Measurements from ENCODE around the gene FGD5.

The FGD5 gene

DNA sequence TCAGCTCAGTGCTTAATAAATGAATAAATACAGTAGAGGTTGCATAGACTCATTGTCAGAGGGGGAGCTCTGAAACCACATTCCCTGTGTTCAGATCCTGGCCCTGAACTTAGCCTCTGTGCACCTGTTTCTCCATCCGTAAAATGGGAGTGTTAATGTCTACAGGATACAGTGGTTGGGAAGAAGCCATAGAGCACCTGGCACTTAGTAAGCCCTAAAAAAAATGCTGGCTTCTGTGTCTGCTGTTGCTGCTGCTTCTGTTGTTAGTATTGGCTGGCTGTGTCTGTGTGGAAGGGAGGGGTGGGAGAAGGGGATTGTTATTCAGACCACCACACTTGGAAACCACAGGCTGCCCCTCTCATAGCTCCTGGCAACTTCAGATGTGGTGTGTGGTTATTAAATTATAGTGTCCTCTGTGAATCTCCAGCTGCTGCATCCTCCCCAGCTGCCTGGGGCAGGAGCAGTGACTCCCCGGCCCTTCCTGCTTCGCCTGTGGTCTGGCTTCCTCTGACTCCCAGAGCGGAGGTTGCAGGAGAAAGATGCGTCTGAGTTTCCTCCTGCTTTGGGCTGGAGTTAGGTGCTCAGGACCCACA lies 31.0 kb downstream of the FGD5 start:
- no peaks in the 10 kb centered on the region for H3K27me3 ChIP-seq (ENCODE audit: control insufficient read depth, insufficient read depth, low read length)
- no peak overlapping the region for H3K4me3 ChIP-seq (ENCODE audit: low read depth, low read length)

DNA sequence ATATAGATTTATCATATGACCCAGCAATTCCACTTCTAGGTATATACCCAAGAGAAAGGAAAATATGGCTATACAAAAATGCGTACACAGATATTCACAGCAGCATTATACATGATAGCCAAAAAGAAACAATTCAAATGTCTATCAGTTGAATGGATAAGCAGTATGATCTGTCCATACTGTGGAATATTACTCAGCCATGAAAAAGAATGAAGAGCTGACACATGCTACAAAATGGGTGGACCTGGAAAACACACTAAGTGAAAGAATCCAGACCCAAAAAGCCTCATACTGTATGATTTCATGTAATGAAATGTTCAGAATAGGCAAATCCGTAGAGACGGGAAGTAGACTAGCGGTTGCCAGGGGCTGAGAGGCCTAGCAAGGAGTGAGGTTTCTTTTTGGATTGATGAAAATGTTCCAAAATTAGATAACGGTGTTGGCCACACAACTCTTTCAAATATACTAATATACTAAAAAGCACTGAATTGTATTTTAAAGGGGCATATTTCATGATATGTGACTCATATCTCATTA lies 33.4 kb downstream of the FGD5 start:
- no peak overlapping the region for H3K9ac ChIP-seq
- H3K36me3 ChIP-seq (ENCODE audit: control insufficient read depth, insufficient read depth, low read length), result no peaks in the 10 kb centered on the region
- H3K4me3 ChIP-seq (ENCODE audit: low read depth, low read length), result no peak overlapping the region
- no peak overlapping the region for H2AFZ ChIP-seq
- H3K79me2 ChIP-seq, result no peaks in the 10 kb centered on the region
- TF ChIP-seq, protein P1, sequence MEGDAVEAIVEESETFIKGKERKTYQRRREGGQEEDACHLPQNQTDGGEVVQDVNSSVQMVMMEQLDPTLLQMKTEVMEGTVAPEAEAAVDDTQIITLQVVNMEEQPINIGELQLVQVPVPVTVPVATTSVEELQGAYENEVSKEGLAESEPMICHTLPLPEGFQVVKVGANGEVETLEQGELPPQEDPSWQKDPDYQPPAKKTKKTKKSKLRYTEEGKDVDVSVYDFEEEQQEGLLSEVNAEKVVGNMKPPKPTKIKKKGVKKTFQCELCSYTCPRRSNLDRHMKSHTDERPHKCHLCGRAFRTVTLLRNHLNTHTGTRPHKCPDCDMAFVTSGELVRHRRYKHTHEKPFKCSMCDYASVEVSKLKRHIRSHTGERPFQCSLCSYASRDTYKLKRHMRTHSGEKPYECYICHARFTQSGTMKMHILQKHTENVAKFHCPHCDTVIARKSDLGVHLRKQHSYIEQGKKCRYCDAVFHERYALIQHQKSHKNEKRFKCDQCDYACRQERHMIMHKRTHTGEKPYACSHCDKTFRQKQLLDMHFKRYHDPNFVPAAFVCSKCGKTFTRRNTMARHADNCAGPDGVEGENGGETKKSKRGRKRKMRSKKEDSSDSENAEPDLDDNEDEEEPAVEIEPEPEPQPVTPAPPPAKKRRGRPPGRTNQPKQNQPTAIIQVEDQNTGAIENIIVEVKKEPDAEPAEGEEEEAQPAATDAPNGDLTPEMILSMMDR (IDR thresholded peaks at IDR 0.05), result no peak
- H3K4me1 ChIP-seq, result no peaks in the 10 kb centered on the region
- H3K4me2 ChIP-seq (ENCODE audit: low read length), result no peak overlapping the region
- H3K27ac ChIP-seq, result no peak overlapping the region
- no peaks in the 10 kb centered on the region for H3K9me3 ChIP-seq (ENCODE audit: control insufficient read depth, low read length)
- no peaks in the 10 kb centered on the region for H3K27me3 ChIP-seq (ENCODE audit: control insufficient read depth, insufficient read depth, low read length)

More for the DNA sequence above, 31.0 kb downstream of the FGD5 start:
- Histone ChIP-seq H3K4me1 (no peaks in the 10 kb centered on the region), H3K79me2 (no peaks in the 10 kb centered on the region), H3K9me3 (ENCODE audit: control insufficient read depth, low read length) (no peaks in the 10 kb centered on the region), H2AFZ (no peak overlapping the region), H3K27ac (no peak overlapping the region), H3K9ac (no peak overlapping the region), H3K36me3 (ENCODE audit: control insufficient read depth, insufficient read depth, low read length) (no peaks in the 10 kb centered on the region), H3K4me2 (ENCODE audit: low read length) (no peak overlapping the region)
- TF ChIP-seq, protein P1 (IDR thresholded peaks at IDR 0.05), result no peak

DNA sequence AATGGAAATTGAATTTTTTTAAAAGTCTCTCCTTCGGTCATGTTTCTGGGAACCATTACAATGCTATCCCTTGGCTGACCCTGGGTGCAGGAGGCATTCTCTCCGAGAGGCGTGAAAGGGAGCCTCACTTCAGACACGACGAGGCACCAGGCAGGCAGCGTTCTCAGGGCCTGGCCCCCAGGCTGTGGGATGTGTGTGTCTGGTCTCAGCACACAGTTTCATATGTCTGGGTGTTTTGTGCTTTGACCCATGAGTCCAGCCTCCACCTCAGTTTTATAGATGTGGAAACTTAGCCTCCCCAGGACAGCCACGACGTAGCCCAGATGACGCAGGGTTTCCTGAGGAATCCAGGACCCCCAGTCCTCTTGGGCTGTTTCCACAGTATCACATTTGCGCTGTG lies 34.0 kb downstream of the FGD5 start:
- no peaks in the 10 kb centered on the region for H3K79me2 ChIP-seq
- H3K36me3 ChIP-seq (ENCODE audit: control insufficient read depth, insufficient read depth, low read length), result no peaks in the 10 kb centered on the region
- H3K27me3 ChIP-seq (ENCODE audit: control insufficient read depth, insufficient read depth, low read length), result no peaks in the 10 kb centered on the region
- H2AFZ ChIP-seq, result no peak overlapping the region
- H3K4me1 ChIP-seq, result no peaks in the 10 kb centered on the region
- H3K4me3 ChIP-seq (ENCODE audit: low read depth, low read length), result no peak overlapping the region
- no peaks in the 10 kb centered on the region for H3K9me3 ChIP-seq (ENCODE audit: control insufficient read depth, low read length)
- no peak overlapping the region for H3K9ac ChIP-seq
- H3K4me2 ChIP-seq (ENCODE audit: low read length), result no peak overlapping the region
- TF ChIP-seq, protein P1 (IDR thresholded peaks at IDR 0.05), result no peak
- H3K27ac ChIP-seq, result no peak overlapping the region

DNA sequence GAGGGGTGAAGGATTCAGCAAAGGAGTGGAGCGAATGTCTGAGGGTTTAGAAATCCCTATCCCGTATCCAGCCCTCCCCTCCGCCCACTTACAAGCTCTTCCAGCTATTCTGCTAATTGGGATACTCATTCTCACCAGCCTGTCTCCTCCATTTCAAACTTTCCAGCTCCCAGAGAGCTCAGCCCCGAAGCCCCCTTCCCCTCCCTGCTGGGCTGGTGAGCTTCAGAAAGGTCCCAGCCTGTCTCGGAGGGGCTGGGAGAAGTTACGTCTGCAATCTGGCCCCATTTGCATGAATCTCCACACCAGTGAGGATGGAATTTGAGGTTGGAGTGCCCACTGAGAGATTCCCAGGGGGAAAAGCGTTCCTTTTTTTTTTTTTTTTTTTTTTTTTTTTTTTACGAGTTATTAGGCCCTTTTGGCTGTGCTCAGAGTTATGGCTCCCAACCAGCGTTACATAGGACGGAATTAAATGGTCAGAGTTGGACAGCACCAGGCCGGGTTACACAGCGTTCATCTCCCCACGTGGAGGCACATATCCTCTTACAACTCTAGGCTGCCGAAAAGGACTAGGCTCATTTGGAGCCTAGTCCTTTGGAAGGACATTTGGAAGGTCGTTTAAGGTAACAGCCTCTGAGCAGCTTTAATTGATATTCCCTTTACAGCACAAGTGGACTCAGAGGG lies 34.6 kb downstream of the FGD5 start:
- TF ChIP-seq, protein P1 (IDR thresholded peaks at IDR 0.05), result no peak
- H3K4me1 ChIP-seq, result no peaks in the 10 kb centered on the region
- no peak overlapping the region for H2AFZ ChIP-seq
- H3K9me3 ChIP-seq (ENCODE audit: control insufficient read depth, low read length), result no peaks in the 10 kb centered on the region
- no peak overlapping the region for H3K4me3 ChIP-seq (ENCODE audit: low read depth, low read length)
- H3K4me2 ChIP-seq (ENCODE audit: low read length), result no peak overlapping the region
- no peak overlapping the region for H3K9ac ChIP-seq
- no peaks in the 10 kb centered on the region for H3K36me3 ChIP-seq (ENCODE audit: control insufficient read depth, insufficient read depth, low read length)
- no peaks in the 10 kb centered on the region for H3K79me2 ChIP-seq
- no peak overlapping the region for H3K27ac ChIP-seq
- no peaks in the 10 kb centered on the region for H3K27me3 ChIP-seq (ENCODE audit: control insufficient read depth, insufficient read depth, low read length)

Measured in parathyroid adenoma (tissue), 2 donors.